Activated T-cell treated with anti-CD3 and anti-CD28 coated beads, Interleukin-2, amount 50 U/mL, for 4 hours (primary cell): ENCODE data around the gene JAKMIP2. TPM values are rescaled to one million over a fixed set of nuclear protein-coding genes. Genes with fewer than 3 reads are reported as not detected.

Experiments used
- ATAC-seq, 2 donors: fragments of 200-7000 bp; cut with Tn5 transposase; one replicate each; pipeline ENCODE4 v1.10.0; 2021
- DNase-seq: peaks from one replicate; pipeline ENCODE4 v3.0.0-alpha.2; 2020
- H3K27me3 Mint-ChIP-seq: one replicate; pipeline ENCODE4 v1.8.0; 2021; ENCODE audit warnings: low read depth, mixed read lengths
- H3K36me3 Mint-ChIP-seq: one replicate; pipeline ENCODE4 v1.8.0; 2022; ENCODE audit warnings: mixed read lengths; ENCODE audit not compliant: insufficient read depth
- H3K4me1 Mint-ChIP-seq: one replicate; pipeline ENCODE4 v1.8.0; 2021; ENCODE audit warnings: low read depth, mixed read lengths
- H3K4me3 Mint-ChIP-seq: one replicate; pipeline ENCODE4 v1.8.0; 2021; ENCODE audit warnings: mild to moderate bottlenecking, moderate library complexity, mixed read lengths
- H3K9me3 Mint-ChIP-seq: one replicate; pipeline ENCODE4 v1.8.0; 2021; ENCODE audit warnings: mixed read lengths
- total RNA-seq, 3 donors: library from RNA; stranded (reverse); gene quantifications; one replicate each; pipeline ENCODE4 v1.2.1, GENCODE V29; 2021

JAKMIP2 gene
- total RNA-seq, 3 donors from 2014 or later: 0.56 to 1.3 (median 0.76) TPM

- ATAC-seq (no peak), DNase-seq (no peak)
- H3K36me3 Mint-ChIP-seq: no peaks in the 10 kb centered on the region
- peaks cover 1% of the 10 kb centered on the region for H3K4me1 Mint-ChIP-seq
- peak overlapping the region; percentile 46 for H3K4me3 Mint-ChIP-seq
- H3K27me3 Mint-ChIP-seq: no peaks in the 10 kb centered on the region
- no peaks in the 10 kb centered on the region for H3K9me3 Mint-ChIP-seq
Measured at GRCh38 chr5:147712598-147712997, 69.9 kb downstream of the JAKMIP2 start.

DNA sequence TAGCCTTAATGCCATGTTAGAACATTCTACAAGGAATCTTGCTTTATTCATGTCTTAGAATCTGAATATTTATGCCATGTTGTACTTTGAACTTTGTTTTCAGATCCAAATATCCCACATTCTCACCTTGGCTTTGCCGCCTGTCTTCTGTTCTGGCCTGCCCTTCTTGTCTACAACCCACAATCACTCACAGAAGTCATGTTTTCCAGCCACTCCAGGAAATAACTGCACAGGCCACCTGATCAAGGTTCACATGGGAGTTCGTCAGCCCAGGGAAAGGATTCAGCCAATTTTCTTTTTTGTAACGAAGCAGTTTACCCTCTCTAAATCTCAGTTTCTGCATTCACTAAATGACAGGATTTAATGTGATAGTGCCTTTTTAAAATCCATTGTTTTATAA, 70.5 kb downstream of the JAKMIP2 start:
- Mint-ChIP-seq H3K36me3 (no peaks in the 10 kb centered on the region), H3K4me3 (no peak overlapping the region), H3K9me3 (no peaks in the 10 kb centered on the region), H3K4me1 (peaks cover 1% of the 10 kb centered on the region), H3K27me3 (no peaks in the 10 kb centered on the region)
- DNase-seq (no peak), ATAC-seq (no peak)

DNA sequence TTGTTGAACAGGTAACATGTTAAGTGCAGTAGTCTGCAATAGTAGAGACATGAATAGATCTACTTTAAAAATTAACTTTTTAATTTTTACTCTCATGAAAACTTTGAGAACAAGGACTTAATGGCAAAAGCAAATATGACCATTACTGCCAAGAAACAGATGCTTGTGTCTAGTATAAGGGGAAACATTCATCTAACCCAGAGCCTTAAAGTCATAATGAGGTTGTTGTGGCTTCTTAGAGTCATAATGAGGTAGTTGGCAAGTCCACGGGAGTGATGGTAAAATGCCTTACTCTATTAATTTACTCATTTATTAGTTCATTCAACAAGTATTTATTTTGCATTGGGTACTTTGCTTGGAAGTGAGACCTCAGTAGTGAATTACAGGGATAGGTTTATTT, 71.5 kb downstream of the JAKMIP2 start:
- no peaks in the 10 kb centered on the region for H3K27me3 Mint-ChIP-seq
- no peak overlapping the region for H3K4me3 Mint-ChIP-seq
- H3K9me3 Mint-ChIP-seq: no peaks in the 10 kb centered on the region
- ATAC-seq (no peak), DNase-seq (no peak)
- H3K36me3 Mint-ChIP-seq: no peaks in the 10 kb centered on the region
- peaks cover 1% of the 10 kb centered on the region for H3K4me1 Mint-ChIP-seq

- Mint-ChIP-seq H3K36me3 (no peaks in the 10 kb centered on the region), H3K9me3 (no peaks in the 10 kb centered on the region), H3K4me1 (peaks cover 1% of the 10 kb centered on the region), H3K27me3 (no peaks in the 10 kb centered on the region), H3K4me3 (no peak overlapping the region)
- ATAC-seq (no peak), DNase-seq (no peak)
Measured at GRCh38 chr5:147708708-147709107, 73.8 kb downstream of the JAKMIP2 start.

DNA sequence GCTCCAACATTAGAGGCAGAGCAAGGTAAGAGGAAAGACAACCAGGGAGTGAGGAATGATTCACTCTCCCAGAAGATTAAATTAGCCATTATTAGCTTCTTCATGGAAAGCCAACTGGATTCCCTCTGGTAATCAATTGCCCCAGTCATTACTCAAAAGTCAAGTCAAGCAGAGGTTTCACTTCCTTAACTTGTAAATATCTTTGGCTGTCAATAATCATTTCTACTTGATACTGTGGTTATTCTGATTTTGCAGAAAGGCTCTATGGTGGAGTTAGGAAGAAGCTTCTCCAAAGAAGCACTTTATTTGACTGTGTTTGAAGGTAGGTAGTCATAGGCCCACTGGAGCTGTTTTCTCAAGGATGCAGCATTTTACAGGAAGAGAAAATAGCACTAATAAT, 78.0 kb downstream of the JAKMIP2 start:
- Mint-ChIP-seq H3K9me3 (no peaks in the 10 kb centered on the region), H3K36me3 (no peaks in the 10 kb centered on the region), H3K4me1 (no peaks in the 10 kb centered on the region), H3K4me3 (no peak overlapping the region), H3K27me3 (no peaks in the 10 kb centered on the region)
- ATAC-seq: no peak
- DNase-seq: no peak

DNA sequence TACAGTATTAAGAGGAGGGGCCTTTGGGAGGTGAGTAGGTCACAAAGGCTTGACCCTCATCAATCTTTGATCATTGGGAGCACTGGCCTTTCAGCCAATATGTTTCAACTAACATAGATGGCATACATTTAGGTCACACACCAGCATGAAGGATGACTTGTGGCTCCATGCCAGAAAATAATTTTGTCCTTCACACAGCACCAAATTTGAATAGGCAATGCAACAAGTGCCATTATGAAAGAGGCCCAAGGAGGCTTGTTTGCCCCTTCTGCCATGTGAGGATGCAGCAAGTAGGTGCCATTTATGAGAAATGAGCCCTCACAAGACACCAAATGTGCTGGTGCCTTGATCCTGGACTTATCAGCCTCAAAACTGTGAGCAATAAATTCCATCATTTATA, 81.1 kb downstream of the JAKMIP2 start:
- ATAC-seq: no peak
- no peaks in the 10 kb centered on the region for H3K27me3 Mint-ChIP-seq

DNA sequence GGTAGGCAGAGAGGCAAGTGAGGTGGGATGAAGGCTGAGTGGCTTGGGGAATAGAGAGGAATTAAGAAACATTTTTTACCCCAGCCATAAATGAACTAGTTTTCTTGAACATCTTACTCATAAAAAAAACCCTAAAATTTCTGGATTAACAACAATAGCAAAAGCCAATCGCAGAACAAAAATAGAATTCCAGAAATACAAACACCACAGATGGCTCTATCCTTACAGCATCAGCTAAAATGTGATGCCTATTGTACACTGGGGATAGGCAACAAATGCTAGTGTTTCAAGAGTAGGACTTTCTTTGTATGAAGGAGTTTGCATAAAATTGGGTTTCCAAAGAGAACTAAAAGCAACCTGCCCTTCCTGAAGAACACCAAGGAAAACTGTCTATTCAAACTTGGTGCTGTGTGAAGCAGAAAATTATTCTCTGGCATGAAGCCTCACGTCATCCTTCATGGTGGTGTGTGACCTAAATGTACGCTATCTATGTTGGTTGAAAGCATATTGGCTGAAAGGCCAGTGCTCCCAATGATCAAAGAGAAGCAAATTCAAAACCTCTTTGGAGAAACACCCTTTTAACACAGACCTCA, 82.9 kb downstream of the JAKMIP2 start:
- no peaks in the 10 kb centered on the region for H3K27me3 Mint-ChIP-seq
- peaks cover 8% of the 10 kb centered on the region for H3K36me3 Mint-ChIP-seq
- no peak overlapping the region for H3K4me3 Mint-ChIP-seq
- ATAC-seq (no peak), DNase-seq (no peak)
- no peaks in the 10 kb centered on the region for H3K4me1 Mint-ChIP-seq
- H3K9me3 Mint-ChIP-seq: peaks cover 20% of the 10 kb centered on the region

More for the DNA sequence above, 81.1 kb downstream of the JAKMIP2 start:
- Mint-ChIP-seq H3K36me3 (peaks cover 8% of the 10 kb centered on the region), H3K9me3 (peaks cover 20% of the 10 kb centered on the region), H3K4me3 (no peak overlapping the region), H3K4me1 (no peaks in the 10 kb centered on the region)
- no peak for DNase-seq

GRCh38 chr5:147697380-147697779, 85.1 kb downstream of the JAKMIP2 start:
- ATAC-seq (no peak), DNase-seq (no peak)
- no peaks in the 10 kb centered on the region for H3K4me1 Mint-ChIP-seq
- no peaks in the 10 kb centered on the region for H3K27me3 Mint-ChIP-seq
- peaks cover 20% of the 10 kb centered on the region for H3K9me3 Mint-ChIP-seq
- no peak overlapping the region for H3K4me3 Mint-ChIP-seq
- H3K36me3 Mint-ChIP-seq: peaks cover 10% of the 10 kb centered on the region

- H3K4me1 Mint-ChIP-seq: no peaks in the 10 kb centered on the region
- H3K9me3 Mint-ChIP-seq: peaks cover 20% of the 10 kb centered on the region
- H3K27me3 Mint-ChIP-seq: no peaks in the 10 kb centered on the region
- DNase-seq (no peak), ATAC-seq (no peak)
- peaks cover 10% of the 10 kb centered on the region for H3K36me3 Mint-ChIP-seq
- H3K4me3 Mint-ChIP-seq: no peak overlapping the region
Measured at GRCh38 chr5:147694772-147695171, 87.8 kb downstream of the JAKMIP2 start.

- peaks cover 9% of the 10 kb centered on the region for H3K9me3 Mint-ChIP-seq
- peaks cover 6% of the 10 kb centered on the region for H3K36me3 Mint-ChIP-seq
- ATAC-seq (no peak), DNase-seq (no peak)
- no peak overlapping the region for H3K4me3 Mint-ChIP-seq
- H3K27me3 Mint-ChIP-seq: no peaks in the 10 kb centered on the region
- no peaks in the 10 kb centered on the region for H3K4me1 Mint-ChIP-seq
Measured at GRCh38 chr5:147693233-147693632, 89.3 kb downstream of the JAKMIP2 start.

DNA sequence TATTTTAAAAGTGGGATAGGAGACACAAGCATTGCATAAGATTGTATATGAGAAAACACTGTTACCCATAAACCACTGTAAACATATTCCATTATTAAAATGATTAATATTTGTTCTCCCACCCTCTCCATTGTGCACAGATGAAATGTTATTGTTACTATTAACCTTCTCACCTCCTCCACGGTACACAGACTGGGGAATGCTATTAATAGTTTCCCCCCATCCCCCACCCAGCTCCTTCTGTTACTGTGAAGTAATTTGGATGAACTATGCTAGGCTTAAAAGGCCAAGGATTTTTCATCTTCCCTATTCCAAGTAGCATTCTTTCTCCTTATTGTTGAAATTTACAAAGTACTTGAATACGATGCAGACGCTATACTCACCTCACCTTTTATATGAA, 91.4 kb downstream of the JAKMIP2 start:
- no peaks in the 10 kb centered on the region for H3K9me3 Mint-ChIP-seq
- H3K27me3 Mint-ChIP-seq: no peaks in the 10 kb centered on the region
- no peak overlapping the region for H3K4me3 Mint-ChIP-seq
- ATAC-seq: no peak
- peaks cover 2% of the 10 kb centered on the region for H3K36me3 Mint-ChIP-seq
- no peaks in the 10 kb centered on the region for H3K4me1 Mint-ChIP-seq
- no peak for DNase-seq

- no peaks in the 10 kb centered on the region for H3K4me1 Mint-ChIP-seq
- no peaks in the 10 kb centered on the region for H3K27me3 Mint-ChIP-seq
- peaks cover 2% of the 10 kb centered on the region for H3K36me3 Mint-ChIP-seq
- no peak for ATAC-seq
- no peaks in the 10 kb centered on the region for H3K9me3 Mint-ChIP-seq
- no peak for DNase-seq
- H3K4me3 Mint-ChIP-seq: no peak overlapping the region
Measured at GRCh38 chr5:147690595-147690994, 91.9 kb downstream of the JAKMIP2 start.

DNA sequence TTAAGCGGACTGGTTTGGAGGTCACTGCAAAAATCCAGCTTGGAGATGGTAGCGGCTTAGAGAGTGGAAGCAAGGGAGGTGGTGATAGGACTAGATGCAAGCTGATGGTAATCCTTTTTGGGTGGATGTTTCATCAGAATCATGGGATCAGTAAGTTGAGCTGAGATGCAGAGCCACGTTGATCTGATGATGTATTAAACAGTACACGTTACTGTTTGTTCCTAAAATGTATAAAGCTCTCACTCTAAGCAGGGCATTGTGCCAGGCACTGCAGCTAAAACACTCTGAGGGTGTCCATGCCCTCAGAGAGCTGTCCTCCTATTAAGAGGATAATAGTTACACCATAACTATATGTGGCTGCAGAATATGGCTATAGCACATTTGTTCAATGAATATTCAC, 93.1 kb downstream of the JAKMIP2 start:
- ATAC-seq (no peak), DNase-seq (no peak)
- no peaks in the 10 kb centered on the region for H3K4me1 Mint-ChIP-seq
- H3K4me3 Mint-ChIP-seq: no peak overlapping the region
- no peaks in the 10 kb centered on the region for H3K27me3 Mint-ChIP-seq
- H3K36me3 Mint-ChIP-seq: peaks cover under 1% of the 10 kb centered on the region
- no peaks in the 10 kb centered on the region for H3K9me3 Mint-ChIP-seq

GRCh38 chr5:147688656-147689356, 93.7 kb downstream of the JAKMIP2 start:
- Mint-ChIP-seq H3K36me3 (no peaks in the 10 kb centered on the region), H3K4me1 (no peaks in the 10 kb centered on the region), H3K27me3 (no peaks in the 10 kb centered on the region), H3K4me3 (no peak overlapping the region), H3K9me3 (no peaks in the 10 kb centered on the region)
- no peak for DNase-seq
- no peak for ATAC-seq

GRCh38 chr5:147687118-147687517, 95.4 kb downstream of the JAKMIP2 start:
- DNase-seq: no peak
- no peak overlapping the region for H3K4me3 Mint-ChIP-seq
- ATAC-seq: no peak
- no peaks in the 10 kb centered on the region for H3K27me3 Mint-ChIP-seq
- no peaks in the 10 kb centered on the region for H3K4me1 Mint-ChIP-seq
- H3K9me3 Mint-ChIP-seq: no peaks in the 10 kb centered on the region
- no peaks in the 10 kb centered on the region for H3K36me3 Mint-ChIP-seq
